Nephron (organoid): ENCODE data around the gene SMIM29.
"Not testable (repeated sequence)": the region's sequence is repeated elsewhere in the genome, so short reads cannot be mapped to it uniquely, and the experiment has no call there.

ENCODE experiments used
- H3K27ac Mint-ChIP-seq, 3 experiments: 2 replicates each; pipeline ENCODE4 v1.8.0; 2020; ENCODE audit warnings: mixed read lengths in 3 of 3, mild to moderate bottlenecking in 2 of 3, moderate library complexity in 1 of 3
- H3K27me3 Mint-ChIP-seq: 2 replicates; pipeline ENCODE4 v1.8.0; 2021; ENCODE audit warnings: low read depth, mild to moderate bottlenecking, moderate library complexity, mixed read lengths
- H3K36me3 Mint-ChIP-seq: 2 replicates; pipeline ENCODE4 v1.8.0; 2020; ENCODE audit warnings: low read depth, mixed read lengths
- H3K4me1 Mint-ChIP-seq: 2 replicates; pipeline ENCODE4 v1.8.0; 2020; ENCODE audit warnings: mixed read lengths
- H3K4me3 Mint-ChIP-seq, 3 experiments: 2 replicates each; pipeline ENCODE4 v1.8.0; 2020; ENCODE audit warnings: mild to moderate bottlenecking in 3 of 3, mixed read lengths in 3 of 3, moderate library complexity in 2 of 3
- H3K9me3 Mint-ChIP-seq: 2 replicates; pipeline ENCODE4 v1.8.0; 2020; ENCODE audit warnings: mixed read lengths
- TF ChIP-seq, protein P1 (sequence below), 3 experiments: fragments of 200-600 bp; sonication (generic); IDR thresholded peaks; one replicate each; pipeline ENCODE4 v1.5.0; 2021; ENCODE audit warnings: antibody characterized with exemption in 3 of 3; ENCODE audit not compliant: unreplicated experiment in 3 of 3

The SMIM29 gene

DNA sequence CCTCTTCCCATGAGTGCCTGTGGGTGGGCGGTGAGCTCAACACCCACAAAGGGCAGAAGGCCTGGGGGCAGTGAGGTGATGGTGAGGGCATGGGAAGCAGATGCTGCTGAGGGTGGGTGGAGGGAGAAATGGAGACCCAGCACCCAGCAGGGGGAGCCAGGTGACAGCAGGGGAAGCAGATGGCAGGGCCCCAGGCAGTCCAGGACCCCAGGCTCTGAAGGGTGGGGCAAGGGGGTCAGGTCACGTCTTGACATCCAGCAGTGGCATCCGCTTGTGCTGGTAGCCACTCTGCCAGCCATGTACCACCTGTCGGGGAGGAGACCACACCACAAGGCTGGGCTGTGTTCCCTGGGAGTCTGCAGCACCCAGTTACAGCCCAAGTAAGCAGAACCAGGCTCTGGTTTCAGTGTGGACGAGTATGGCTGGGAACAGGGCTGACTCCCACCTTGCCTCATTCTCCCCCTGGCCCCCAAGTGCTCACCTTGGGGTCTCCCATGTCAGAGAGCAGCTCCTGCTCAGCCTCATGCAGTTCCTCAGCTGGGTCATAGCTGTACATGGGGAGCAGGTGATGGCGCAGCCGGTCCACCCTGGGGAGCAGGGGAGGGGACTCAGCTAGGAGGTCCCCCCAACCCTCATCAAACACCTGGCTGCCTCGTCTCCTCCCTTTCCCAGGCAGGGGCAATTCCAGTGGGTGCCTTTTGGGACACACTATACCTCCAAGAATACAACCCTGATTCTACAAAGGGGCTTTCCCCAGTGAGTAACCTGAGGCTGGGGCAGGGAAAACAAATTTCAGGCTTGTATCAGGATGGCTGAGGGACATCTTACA is 2.0 kb downstream of the SMIM29 start:
- H3K27ac Mint-ChIP-seq = no peak overlapping the region
- no peaks in the 10 kb centered on the region for H3K9me3 Mint-ChIP-seq
- H3K4me3 Mint-ChIP-seq = peak overlapping the region; percentile 58 to 92 (median 75)
- peaks cover 4% of the 10 kb centered on the region for H3K4me1 Mint-ChIP-seq
- peaks cover 8% of the 10 kb centered on the region for H3K27me3 Mint-ChIP-seq
- TF ChIP-seq, protein P1, sequence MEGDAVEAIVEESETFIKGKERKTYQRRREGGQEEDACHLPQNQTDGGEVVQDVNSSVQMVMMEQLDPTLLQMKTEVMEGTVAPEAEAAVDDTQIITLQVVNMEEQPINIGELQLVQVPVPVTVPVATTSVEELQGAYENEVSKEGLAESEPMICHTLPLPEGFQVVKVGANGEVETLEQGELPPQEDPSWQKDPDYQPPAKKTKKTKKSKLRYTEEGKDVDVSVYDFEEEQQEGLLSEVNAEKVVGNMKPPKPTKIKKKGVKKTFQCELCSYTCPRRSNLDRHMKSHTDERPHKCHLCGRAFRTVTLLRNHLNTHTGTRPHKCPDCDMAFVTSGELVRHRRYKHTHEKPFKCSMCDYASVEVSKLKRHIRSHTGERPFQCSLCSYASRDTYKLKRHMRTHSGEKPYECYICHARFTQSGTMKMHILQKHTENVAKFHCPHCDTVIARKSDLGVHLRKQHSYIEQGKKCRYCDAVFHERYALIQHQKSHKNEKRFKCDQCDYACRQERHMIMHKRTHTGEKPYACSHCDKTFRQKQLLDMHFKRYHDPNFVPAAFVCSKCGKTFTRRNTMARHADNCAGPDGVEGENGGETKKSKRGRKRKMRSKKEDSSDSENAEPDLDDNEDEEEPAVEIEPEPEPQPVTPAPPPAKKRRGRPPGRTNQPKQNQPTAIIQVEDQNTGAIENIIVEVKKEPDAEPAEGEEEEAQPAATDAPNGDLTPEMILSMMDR (IDR thresholded peaks at IDR 0.05; ENCODE audit: unreplicated experiment in 3 of 3) = peak; percentile 12 to 38 (median 25)
- H3K36me3 Mint-ChIP-seq = peaks cover 23% of the 10 kb centered on the region

DNA sequence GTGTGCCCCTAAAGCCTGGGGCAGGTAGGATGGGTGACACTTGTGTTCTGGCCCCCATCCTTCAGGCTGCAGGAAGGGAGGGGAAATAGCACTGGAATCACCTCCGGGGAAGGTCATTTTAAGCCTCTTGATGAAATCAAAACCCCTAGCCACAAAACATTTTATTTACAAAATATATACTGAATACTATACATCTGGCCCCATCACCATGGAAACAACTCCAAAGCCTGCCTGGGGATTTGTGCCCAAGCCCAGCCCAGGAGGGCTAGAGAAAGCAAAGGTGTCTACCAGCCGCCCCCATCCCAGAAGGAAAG is 2.6 kb downstream of the SMIM29 start:
- Mint-ChIP-seq H3K9me3 (no peaks in the 10 kb centered on the region), H3K36me3 (peaks cover 29% of the 10 kb centered on the region), H3K27me3 (peaks cover 8% of the 10 kb centered on the region), H3K4me3 (peak overlapping the region in 2 of 3 experiments; percentile 42 to 59), H3K27ac (no peak overlapping the region), H3K4me1 (peaks cover 4% of the 10 kb centered on the region)
- TF ChIP-seq, protein P1 (IDR thresholded peaks at IDR 0.05; ENCODE audit: unreplicated experiment in 3 of 3) = no peak

DNA sequence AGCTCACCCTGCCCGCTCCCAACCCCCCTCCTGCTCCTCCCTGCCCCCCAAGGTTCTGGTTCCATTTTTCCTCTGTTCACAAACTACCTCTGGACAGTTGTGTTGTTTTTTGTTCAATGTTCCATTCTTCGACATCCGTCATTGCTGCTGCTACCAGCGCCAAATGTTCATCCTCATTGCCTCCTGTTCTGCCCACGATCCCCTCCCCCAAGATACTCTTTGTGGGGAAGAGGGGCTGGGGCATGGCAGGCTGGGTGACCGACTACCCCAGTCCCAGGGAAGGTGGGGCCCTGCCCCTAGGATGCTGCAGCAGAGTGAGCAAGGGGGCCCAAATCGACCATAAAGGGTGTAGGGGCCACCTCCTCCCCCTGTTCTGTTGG is 3.1 kb downstream of the SMIM29 start:
- peaks cover 33% of the 10 kb centered on the region for H3K36me3 Mint-ChIP-seq
- H3K27ac Mint-ChIP-seq, H3K4me3 Mint-ChIP-seq, H3K27me3 Mint-ChIP-seq, H3K9me3 Mint-ChIP-seq, H3K4me1 Mint-ChIP-seq: not testable (repeated sequence)

DNA sequence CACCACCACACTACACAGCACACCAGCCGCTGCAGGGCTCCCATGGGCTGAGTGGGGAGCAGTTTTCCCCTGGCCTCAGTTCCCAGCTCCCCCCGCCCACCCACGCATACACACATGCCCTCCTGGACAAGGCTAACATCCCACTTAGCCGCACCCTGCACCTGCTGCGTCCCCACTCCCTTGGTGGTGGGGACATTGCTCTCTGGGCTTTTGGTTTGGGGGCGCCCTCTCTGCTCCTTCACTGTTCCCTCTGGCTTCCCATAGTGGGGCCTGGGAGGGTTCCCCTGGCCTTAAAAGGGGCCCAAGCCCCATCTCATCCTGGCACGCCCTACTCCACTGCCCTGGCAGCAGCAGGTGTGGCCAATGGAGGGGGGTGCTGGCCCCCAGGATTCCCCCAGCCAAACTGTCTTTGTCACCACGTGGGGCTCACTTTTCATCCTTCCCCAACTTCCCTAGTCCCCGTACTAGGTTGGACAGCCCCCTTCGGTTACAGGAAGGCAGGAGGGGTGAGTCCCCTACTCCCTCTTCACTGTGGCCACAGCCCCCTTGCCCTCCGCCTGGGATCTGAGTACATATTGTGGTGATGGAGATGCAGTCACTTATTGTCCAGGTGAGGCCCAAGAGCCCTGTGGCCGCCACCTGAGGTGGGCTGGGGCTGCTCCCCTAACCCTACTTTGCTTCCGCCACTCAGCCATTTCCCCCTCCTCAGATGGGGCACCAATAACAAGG is 3.6 kb downstream of the SMIM29 start:
- not testable (repeated sequence) for H3K27me3 Mint-ChIP-seq, H3K4me3 Mint-ChIP-seq, H3K9me3 Mint-ChIP-seq, H3K4me1 Mint-ChIP-seq, H3K27ac Mint-ChIP-seq
- peaks cover 36% of the 10 kb centered on the region for H3K36me3 Mint-ChIP-seq

DNA sequence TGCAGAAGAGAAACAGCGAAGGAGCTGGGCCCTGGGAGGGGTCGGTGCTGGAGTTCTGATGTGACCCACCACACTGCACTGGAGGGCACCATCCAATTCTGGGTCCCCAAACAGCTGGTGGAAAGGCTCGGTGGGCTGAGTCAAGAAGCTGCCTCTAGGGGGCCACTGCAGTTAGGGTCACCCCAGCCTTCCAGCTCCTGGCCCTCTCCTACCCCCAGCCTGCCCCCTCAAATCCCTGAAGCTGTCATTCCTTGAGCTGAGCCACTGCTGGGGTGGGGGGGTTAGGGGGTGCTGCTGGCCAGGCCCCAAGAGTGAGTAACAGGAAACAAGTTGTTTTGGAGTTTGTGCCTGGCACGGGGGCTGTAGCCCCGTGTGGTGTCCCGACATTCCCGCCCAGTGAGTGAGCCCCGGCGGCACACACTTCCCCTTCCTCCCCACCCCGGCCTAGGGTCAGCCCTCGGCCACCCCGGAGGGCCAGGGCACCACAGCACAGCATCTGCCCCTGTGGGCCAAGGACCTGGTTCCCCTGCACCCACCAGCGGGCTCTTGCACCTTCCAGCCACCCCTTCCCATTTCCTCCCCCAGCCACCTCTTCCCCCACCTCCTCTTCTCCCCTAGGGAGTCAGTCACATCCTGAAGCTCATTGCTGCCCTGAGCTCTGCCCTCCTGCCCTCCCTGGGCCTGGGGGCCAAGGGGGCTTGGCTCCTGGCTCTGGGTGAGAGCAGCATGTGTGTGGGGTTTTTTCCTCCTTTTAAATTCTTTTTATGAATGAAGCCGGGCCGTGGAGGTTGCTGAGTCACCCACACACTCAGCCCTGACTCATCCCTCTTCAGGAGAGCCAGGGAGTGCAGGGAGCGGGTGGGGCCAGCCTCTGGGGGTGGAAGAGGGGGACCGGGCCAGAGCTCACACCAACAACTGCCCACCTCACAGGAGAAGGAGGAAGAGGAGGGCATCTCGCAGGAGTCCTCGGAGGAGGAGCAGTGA is 4.6 kb downstream of the SMIM29 start:
- TF ChIP-seq, protein P1 (IDR thresholded peaks at IDR 0.05; ENCODE audit: unreplicated experiment in 3 of 3) = no peak
- Mint-ChIP-seq H3K9me3 (no peaks in the 10 kb centered on the region), H3K27me3 (peaks cover 15% of the 10 kb centered on the region), H3K4me3 (peak overlapping the region in 1 of 3 experiments; percentile 8), H3K4me1 (no peaks in the 10 kb centered on the region), H3K36me3 (peaks cover 37% of the 10 kb centered on the region), H3K27ac (no peak overlapping the region)

DNA sequence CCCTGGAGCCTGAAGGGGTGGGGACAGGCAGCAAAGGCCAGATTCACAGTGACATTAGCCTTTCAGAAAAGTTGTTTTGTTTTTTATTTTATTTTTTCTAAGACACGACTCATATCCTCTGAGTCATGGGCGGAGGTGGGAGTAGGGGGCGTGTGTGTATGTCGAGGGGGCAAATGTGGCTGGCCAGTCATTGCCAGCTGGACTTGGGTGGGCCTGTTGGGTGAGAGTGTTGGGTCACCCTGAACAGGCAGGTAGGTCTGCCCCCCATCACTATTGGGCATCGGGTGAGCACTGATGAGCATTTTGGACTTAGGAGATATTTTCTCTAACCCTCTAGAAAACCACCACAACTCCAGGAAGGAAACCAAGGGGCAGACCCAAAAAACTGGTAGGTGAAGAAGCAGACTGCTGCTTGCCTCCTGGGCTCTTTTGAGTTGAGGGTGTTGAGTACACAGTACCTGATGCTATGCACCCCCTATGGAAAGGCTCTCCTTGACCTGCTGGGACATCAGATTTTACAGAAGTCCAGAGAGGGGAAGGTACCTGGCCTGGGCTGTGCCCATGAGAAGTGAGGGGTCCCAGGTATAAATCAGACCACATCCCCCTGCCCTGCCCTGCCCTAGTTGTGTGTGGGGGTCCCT is 5.6 kb downstream of the SMIM29 start:
- Mint-ChIP-seq H3K4me3 (no peak overlapping the region), H3K4me1 (peaks cover 7% of the 10 kb centered on the region), H3K27ac (no peak overlapping the region), H3K27me3 (peaks cover 15% of the 10 kb centered on the region), H3K9me3 (no peaks in the 10 kb centered on the region), H3K36me3 (peaks cover 37% of the 10 kb centered on the region)
- TF ChIP-seq, protein P1 (IDR thresholded peaks at IDR 0.05; ENCODE audit: unreplicated experiment in 3 of 3) = no peak
